Thoracic aorta endothelial cell (primary cell): ENCODE results near the gene ZNF296. TPM values are rescaled to one million over a fixed set of nuclear protein-coding genes. Genes with fewer than 3 reads are reported as not detected.

Experiments
- small RNA-seq: library from RNA; depleted of rRNA; stranded (forward); fragments of <200 nt; gene quantifications from one replicate; pipeline ENCODE3, GENCODE V24; 2012
- total RNA-seq: library from RNA; depleted of rRNA; stranded (reverse); fragments of >200 nt; gene quantifications from 2 replicates; pipeline ENCODE4 v1.2.3, GENCODE V29; 2012

ZNF296 gene
- 0.40 and 0.65 TPM in 2 replicates for total RNA-seq

DNA sequence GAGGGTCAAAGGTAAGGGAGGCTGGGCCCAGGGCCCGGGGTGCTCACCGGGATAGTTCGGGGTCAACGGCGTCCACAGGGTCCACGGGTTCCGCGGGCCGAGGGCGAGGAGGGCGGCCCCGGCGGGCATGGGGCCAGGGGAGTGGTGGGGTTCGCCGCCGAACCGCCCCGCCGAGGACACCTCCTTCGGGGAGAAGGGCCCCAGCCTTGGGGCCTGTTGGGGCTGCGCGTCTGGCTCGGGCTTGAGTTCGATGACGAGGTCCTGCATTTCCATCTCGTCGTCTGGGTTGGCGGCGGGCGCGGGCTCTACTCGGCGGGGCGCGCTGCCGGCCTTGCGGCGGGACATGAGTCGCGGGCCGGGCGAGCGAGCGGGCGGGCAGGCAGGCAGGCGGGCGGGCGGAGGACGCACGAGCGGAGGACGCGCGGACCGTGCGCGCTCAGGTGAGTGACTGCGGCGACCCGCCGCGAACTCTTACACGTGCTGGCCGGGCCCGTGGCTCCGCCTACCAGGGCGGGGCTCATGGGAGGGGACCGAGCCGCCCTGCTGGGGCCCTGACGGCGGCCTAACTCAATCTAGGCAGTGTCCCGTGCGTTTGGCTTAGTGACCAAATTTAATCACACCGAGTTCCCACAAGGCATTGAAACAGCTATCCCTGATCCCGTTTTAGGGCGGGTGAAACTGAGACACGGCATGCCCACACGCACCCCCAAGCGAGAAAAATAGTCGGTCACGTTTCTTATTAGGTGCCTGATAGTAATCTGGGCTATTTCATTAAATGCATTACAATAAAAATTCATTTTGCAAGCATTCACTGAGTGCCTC, at the start of gene ZNF296:
Gene ZNF296 (minus strand): TSS at position 450 of the 822 bp plus-strand sequence. CDS start 105 bp downstream, at position 345.

DNA sequence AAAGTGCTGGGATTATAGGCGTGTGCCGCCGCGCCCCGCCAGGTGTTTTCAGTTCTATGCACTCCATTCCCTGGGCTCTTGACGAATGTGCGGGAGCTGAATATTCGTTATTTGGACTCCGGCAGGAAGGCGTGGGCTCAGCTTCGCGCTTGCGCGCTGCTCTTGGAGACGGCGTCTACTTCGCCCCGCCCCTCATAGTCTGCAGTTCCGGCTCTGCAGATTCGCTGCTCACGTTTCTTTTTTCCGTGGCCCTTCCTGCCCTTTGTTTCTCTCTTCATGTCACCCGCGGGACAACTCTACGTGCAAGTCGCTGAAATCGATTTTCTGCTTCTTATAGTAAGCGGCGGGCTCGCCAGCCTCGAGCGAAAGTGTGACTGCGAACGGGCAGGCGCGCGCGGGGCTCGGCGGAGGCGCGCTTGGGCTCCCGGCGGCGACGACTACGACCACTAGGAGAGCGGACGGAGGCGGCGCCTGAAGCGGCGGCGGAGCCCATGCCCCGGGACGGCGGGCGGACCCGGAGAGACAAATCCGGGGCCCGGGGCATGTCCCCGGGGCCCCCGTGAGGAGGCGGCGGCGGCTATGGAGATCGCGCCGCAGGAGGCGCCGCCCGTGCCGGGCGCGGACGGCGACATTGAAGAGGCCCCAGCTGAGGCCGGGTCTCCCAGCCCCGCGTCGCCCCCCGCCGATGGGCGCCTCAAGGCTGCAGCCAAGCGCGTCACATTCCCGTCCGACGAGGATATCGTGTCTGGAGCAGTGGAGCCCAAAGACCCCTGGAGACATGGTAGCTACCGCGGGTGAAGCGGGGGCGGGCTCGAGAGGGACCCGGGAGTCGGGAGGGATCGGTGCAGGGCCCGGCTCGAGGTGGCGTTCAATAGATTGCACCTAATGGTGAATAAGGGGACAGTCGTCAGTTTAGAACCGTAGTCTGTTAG, 16.7 kb upstream of the ZNF296 start, which contains the start of gene PPP1R37:
Gene PPP1R37 (plus strand): TSS at position 433 of the 932 bp plus-strand sequence. CDS start 147 bp downstream, at position 580.

DNA sequence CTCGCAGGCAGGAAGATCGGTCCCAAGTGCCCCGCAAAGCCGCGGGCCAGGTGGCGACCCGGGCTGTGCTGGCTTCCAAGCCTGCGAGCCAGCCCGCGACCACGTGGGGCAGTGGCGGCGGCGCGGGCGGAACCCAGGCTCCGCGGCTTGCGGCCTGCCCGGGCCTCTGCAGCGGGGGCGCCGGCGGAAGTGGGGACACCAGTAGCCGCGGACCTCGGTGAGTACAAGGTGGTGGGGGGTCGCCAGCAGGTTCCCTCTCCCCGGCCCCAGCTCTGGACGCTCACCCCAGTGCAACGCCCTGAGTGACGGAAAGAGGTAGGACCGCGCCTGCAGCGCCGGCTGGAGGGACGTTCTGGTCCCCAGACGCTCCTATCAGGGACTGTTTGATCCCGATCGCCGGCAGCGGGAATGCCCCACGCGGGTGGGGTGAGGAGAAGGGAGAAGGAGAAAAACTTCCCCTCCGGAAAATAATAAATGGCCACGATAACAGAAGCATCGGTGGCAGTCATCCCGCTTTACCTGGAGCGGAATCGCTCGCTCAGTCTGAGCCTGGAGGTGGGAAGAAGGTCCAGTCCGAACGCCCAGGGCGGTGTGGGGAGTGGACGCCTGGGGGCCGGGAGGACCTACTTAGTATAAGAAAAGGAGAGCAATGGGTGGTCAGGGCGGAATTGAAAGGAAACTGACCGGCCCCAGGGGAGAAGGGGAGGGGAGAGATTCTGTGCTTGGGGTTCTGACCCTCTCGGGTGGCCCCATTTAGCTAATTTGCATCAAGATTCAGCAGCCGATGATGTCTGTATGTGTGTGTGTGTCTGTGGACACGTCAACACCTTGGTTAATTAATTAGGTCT, 3.0 kb upstream of the ZNF296 start, which contains the start of gene GEMIN7:
Gene GEMIN7 (plus strand): TSS at position 198 of the 848 bp plus-strand sequence. CDS start 10,855 bp downstream, outside the sequence.

DNA sequence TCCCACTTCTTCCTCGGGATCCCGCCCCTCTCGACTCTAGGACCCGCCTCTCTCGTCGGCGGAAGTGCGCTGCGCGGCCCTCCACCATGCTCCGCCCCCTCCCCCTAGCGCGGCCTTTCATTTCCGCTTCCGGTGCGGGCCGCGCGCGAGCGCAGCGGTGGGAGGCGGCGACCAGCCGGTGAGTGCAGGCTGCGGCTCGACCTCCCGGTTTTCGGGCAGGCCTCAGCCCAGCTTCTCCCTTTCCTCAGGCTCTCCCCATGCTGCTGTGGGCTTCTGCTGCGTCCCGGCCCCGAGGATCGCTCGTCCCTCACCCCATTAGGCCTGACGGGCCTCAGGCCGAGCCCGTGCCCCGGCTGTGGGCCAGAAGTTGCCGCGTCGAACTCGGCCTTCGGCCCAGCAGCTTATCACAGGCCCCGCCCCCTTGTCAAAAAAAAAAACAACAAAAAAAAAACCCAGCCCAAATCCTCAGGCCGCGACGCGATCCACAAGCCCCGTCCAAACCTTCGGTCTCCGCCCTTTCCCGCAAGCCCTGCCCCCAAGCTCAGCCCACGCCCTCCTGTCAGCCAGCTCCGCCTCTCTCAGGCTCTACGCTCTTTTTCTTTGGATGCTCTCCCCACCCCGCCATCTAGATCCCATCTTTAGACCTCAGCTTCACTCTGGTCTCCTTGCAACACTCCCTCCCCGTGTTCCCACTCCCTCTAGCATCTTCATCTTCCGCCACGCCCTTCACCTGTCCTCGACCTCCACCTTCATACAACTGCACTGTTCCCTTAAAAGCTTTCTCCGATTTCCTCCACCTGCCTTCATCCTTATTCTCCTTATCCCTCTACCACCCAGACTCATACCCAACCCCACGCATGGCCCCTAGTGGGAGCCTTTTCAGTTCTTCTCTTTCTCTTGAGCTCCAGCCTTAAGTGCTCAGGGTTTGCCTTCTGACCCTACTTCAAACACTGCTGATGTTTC, 37.1 kb downstream of the ZNF296 start, which contains the start of gene CLASRP:
Gene CLASRP (plus strand): TSS at position 115 of the 963 bp plus-strand sequence. CDS start 1,168 bp downstream, outside the sequence.

Small RNA genes lying within 50 kb of the gene (small RNA-seq; reads per million reads assigned to genes)
- gene RNU6-611P, result not detected

Other genes with a start within 250 kb of the ZNF296 start
- gene NECTIN2, start 230.2 kb downstream of the ZNF296 start, total RNA-seq, result 89.5 and 108 TPM in 2 replicates
- gene TOMM40, start 185.2 kb downstream of the ZNF296 start, total RNA-seq, result 57.4 and 71.2 TPM in 2 replicates
- gene APOE, start 170.7 kb downstream of the ZNF296 start, total RNA-seq, result 0.40 and 0.65 TPM in 2 replicates
- gene APOC1, start 161.9 kb downstream of the ZNF296 start, total RNA-seq, result 0.66 and 1.2 TPM in 2 replicates
- gene APOC4, start 134.2 kb downstream of the ZNF296 start, total RNA-seq, result not detected in 2 replicates
- gene APOC2, start 130.4 kb downstream of the ZNF296 start, total RNA-seq, result not detected in 2 replicates
- gene CLPTM1, start 121.1 kb downstream of the ZNF296 start, total RNA-seq, result 43.8 and 54.0 TPM in 2 replicates
- gene RELB, start 75.0 kb downstream of the ZNF296 start, total RNA-seq, result 4.8 and 6.7 TPM in 2 replicates
- 22.2 and 25.1 TPM in 2 replicates for gene CLASRP, start 37.4 kb downstream of the ZNF296 start, total RNA-seq
- gene GEMIN7, start 2.8 kb upstream of the ZNF296 start, total RNA-seq, result 22.5 and 27.1 TPM in 2 replicates
- 27.6 and 31.0 TPM in 2 replicates for gene PPP1R37, start 16.7 kb upstream of the ZNF296 start, total RNA-seq
- under 0.01 and 0.22 TPM in 2 replicates for gene NKPD1, start 84.5 kb upstream of the ZNF296 start, total RNA-seq
- 2.4 and 5.2 TPM in 2 replicates for gene TRAPPC6A, start 101.8 kb upstream of the ZNF296 start, total RNA-seq
- 6.7 and 8.4 TPM in 2 replicates for gene BLOC1S3, start 102.3 kb upstream of the ZNF296 start, total RNA-seq
- gene EXOC3L2, start 168.9 kb upstream of the ZNF296 start, total RNA-seq, result 1.2 and 1.7 TPM in 2 replicates
- gene MARK4, start 174.8 kb upstream of the ZNF296 start, total RNA-seq, result 17.7 and 18.1 TPM in 2 replicates
- gene CKM, start 246.4 kb upstream of the ZNF296 start, total RNA-seq, result not detected in 2 replicates